GM19467 (cell line): ENCODE measurements around the gene VCY1B.
"Not testable (repeated sequence)": the region's sequence is repeated elsewhere in the genome, so short reads cannot be mapped to it uniquely, and the experiment has no call there.

ENCODE experiments used
- ATAC-seq: cut with Tn5 transposase; IDR thresholded peaks from one replicate; pipeline ENCODE4 v1.9.1; 2021; ENCODE audit warnings: mild to moderate bottlenecking, moderate library complexity; ENCODE audit not compliant: unreplicated experiment

The VCY1B gene

DNA sequence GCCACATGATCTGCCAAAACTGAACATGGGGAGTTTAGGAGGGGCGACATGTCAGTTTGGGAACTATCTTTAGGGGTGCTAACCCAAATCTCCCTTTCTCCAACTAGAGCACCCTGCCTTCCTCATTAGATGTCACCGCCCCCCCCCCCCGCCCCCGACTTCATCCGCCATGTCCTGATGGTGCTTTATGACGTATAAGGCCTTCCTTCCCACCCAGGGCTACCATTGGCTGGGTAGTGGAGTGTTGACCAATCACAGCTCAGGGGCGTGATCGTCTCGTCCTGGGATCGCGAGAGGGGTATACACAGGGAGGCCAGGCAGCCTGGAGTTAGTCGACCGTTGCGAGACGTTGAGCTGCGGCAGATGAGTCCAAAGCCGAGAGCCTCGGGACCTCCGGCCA, at the start of gene VCY1B:
TSS of gene VCY1B (plus strand) at position 301 of the 400 bp plus-strand sequence. CDS start at position 364, 63 bp downstream.
- not testable (repeated sequence) for ATAC-seq

DNA sequence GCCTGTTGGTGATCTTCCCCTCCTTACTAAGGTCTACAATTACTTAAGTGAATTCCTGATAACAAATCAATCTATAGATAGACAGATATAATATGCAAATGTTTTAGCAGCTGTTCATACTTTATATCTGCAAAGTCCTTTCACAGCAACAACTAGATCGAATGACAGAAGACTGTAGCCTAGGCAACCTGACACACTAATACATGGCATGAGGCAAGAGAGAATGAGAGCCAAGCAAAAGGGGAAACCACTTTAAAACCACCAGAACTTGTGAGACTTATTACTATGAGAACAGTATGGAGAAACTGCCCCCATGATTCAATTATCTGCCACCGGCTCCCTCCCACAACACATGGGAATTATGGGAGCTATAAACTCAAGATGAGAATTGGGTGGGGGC, 44.1 kb upstream of the VCY1B start:
- ATAC-seq = not testable (repeated sequence)

DNA sequence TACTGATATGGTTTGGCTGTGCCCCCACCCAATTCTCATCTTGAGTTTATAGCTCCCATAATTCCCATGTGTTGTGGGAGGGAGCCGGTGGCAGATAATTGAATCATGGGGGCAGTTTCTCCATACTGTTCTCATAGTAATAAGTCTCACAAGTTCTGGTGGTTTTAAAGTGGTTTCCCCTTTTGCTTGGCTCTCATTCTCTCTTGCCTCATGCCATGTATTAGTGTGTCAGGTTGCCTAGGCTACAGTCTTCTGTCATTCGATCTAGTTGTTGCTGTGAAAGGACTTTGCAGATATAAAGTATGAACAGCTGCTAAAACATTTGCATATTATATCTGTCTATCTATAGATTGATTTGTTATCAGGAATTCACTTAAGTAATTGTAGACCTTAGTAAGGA, 25.6 kb upstream of the VCY1B start:
- ATAC-seq = not testable (repeated sequence)

DNA sequence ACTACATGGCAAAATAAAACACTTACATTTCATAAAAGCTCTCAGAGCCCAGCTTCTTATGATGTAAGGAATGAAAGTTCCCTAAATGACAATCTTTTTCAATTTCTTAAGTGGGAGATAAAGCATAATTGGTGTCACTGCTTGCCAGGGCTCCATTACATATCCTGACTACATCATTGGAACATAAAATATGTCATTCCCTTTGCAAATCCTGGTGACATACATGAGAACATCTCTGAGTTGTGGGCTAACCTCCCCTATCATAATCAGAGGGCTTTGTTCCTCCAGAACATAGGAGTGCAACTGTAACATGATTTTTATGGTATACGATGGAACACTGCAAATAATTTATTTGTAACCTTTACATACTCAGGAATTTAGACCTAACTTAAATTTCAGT, 29.9 kb downstream of the VCY1B start:
- ATAC-seq = no peak
